A673 (cell line): Measurements from ENCODE around the gene FRMPD1. TPM values are rescaled to one million over a fixed set of nuclear protein-coding genes. Genes with fewer than 3 reads are reported as not detected.

Source experiments
- BruUV-seq: library from RNA; stranded (reverse); fragments of 400-500 nt; replicated peaks from 2 replicates; lab custom pipeline; 2021; lab: Mats Ljungman, UMichigan
- CTCF ChIA-PET: fragments of 300-600 bp; sonication (Branson Sonifier 250); formaldehyde crosslinking; loops from one replicate; lab custom pipeline; 2022; ENCODE audit warnings: antibody characterized with exemption; lab: Charles Lee
- POLR2A ChIA-PET: fragments of 300-600 bp; sonication (Branson Sonifier 250); formaldehyde crosslinking; loops from one replicate; lab custom pipeline; 2022; ENCODE audit warnings: antibody characterized with exemption; ENCODE audit not compliant: low non-redundant PET; lab: Charles Lee
- DNase-seq: peaks from one replicate; pipeline ENCODE4 v3.0.0-alpha.2; 2015; ENCODE audit warnings: low spot score
- H3K27ac ChIP-seq: fragments of 200-600 bp; sonication (generic); 2 replicates; pipeline ENCODE4 v1.5.1; 2016; ENCODE audit warnings: mixed run types, low read depth, mild to moderate bottlenecking, mixed read lengths, antibody characterized with exemption, low read length; ENCODE audit not compliant: poor library complexity, severe bottlenecking
- H3K27me3 ChIP-seq: fragments of 200-600 bp; sonication (generic); replicated peaks from 2 replicates; pipeline ENCODE4 v1.6.1; 2017; ENCODE audit warnings: mixed run types, low read depth, mild to moderate bottlenecking, mixed read lengths, antibody characterized with exemption, low read length; ENCODE audit not compliant: insufficient read depth, poor library complexity
- H3K36me3 ChIP-seq: fragments of 200-600 bp; sonication (generic); 2 replicates; pipeline ENCODE4 v1.6.1; 2016; ENCODE audit warnings: mixed run types, mild to moderate bottlenecking, mixed read lengths, antibody characterized with exemption, low read length; ENCODE audit not compliant: insufficient read depth, poor library complexity, severe bottlenecking
- H3K4me1 ChIP-seq: fragments of 200-600 bp; sonication (generic); 2 replicates; pipeline ENCODE4 v1.6.1; 2017; ENCODE audit warnings: mixed run types, mild to moderate bottlenecking, mixed read lengths, antibody characterized with exemption, low read length; ENCODE audit not compliant: insufficient read depth, poor library complexity, severe bottlenecking
- H3K4me3 ChIP-seq: fragments of 200-600 bp; sonication (generic); 2 replicates; pipeline ENCODE4 v1.5.1; 2016; ENCODE audit warnings: low read depth, mixed run types, mild to moderate bottlenecking, mixed read lengths, low read length; ENCODE audit not compliant: poor library complexity, severe bottlenecking
- H3K9me3 ChIP-seq: fragments of 200-600 bp; sonication (generic); 2 replicates; pipeline ENCODE4 v1.6.1; 2016; ENCODE audit warnings: mixed run types, low read depth, mild to moderate bottlenecking, mixed read lengths, antibody characterized with exemption, low read length; ENCODE audit not compliant: poor library complexity, severe bottlenecking
- CTCF ChIP-seq: fragments of 300-800, 200-600 bp; sonication (generic); conservative IDR thresholded peaks from 2 replicates; pipeline ENCODE4 v1.5.1; 2017; ENCODE audit warnings: low read depth, mild to moderate bottlenecking, antibody characterized with exemption, low read length, moderate library complexity, mixed read lengths
- EZH2 ChIP-seq: fragments of 200-600 bp; sonication (generic); IDR thresholded peaks from 2 replicates; pipeline ENCODE4 v1.6.1; 2017; ENCODE audit warnings: borderline replicate concordance, low read depth, mild to moderate bottlenecking, mixed read lengths, antibody characterized with exemption, low read length; ENCODE audit not compliant: poor library complexity, severe bottlenecking
- intact Hi-C: fragments of 100-400 bp; cut with micrococcal nuclease; formaldehyde crosslinking; loops from one replicate; pipeline ENCODE4 v1.10.0; 2022; ENCODE audit not compliant: unreplicated experiment
- total RNA-seq: library from RNA; stranded (reverse); gene quantifications from 2 replicates; pipeline ENCODE4 v1.2.3, GENCODE V29; 2021

FRMPD1 gene
- total RNA-seq, 1 experiment from 2014 or later, result not detected

GRCh38 chr9:37639109-37639762, 11.5 kb upstream of the FRMPD1 start:
- no peak overlapping the region for H3K4me3 ChIP-seq
- H3K9me3 ChIP-seq, result no peaks in the 10 kb centered on the region
- peaks cover 27% of the 10 kb centered on the region for H3K27me3 ChIP-seq
- CTCF ChIA-PET, result no interaction called here
- intact Hi-C loops, result no loop called here
- BruUV-seq, result no TSS peak
- H3K27ac ChIP-seq, result no peak overlapping the region
- POLR2A ChIA-PET, result no interaction called here
- no peak for DNase-seq
- no peaks in the 10 kb centered on the region for H3K4me1 ChIP-seq
- TF ChIP-seq CTCF (no peak), EZH2 (no peak)
- no peaks in the 10 kb centered on the region for H3K36me3 ChIP-seq

- no peak for TF ChIP-seq CTCF
- TF ChIP-seq EZH2, result no peak
- ChIA-PET CTCF (no interaction called here), POLR2A (no interaction called here)
- no peaks in the 10 kb centered on the region for H3K9me3 ChIP-seq
- no peaks in the 10 kb centered on the region for H3K4me1 ChIP-seq
- no TSS peak for BruUV-seq
- intact Hi-C loops, result no loop called here
- DNase-seq, result no peak
- H3K4me3 ChIP-seq, result no peak overlapping the region
- H3K36me3 ChIP-seq, result no peaks in the 10 kb centered on the region
- H3K27me3 ChIP-seq, result peaks cover 27% of the 10 kb centered on the region
- no peak overlapping the region for H3K27ac ChIP-seq
Observed at GRCh38 chr9:37639841-37640240, 10.9 kb upstream of the FRMPD1 start.

GRCh38 chr9:37640246-37640645, 10.5 kb upstream of the FRMPD1 start:
- no TSS peak for BruUV-seq
- intact Hi-C loops, result no loop called here
- no peak for TF ChIP-seq CTCF
- no peak for TF ChIP-seq EZH2

More at GRCh38 chr9:37640246-37640645, 10.5 kb upstream of the FRMPD1 start:
- Histone ChIP-seq H3K27ac (no peak overlapping the region), H3K27me3 (peaks cover 31% of the 10 kb centered on the region), H3K36me3 (no peaks in the 10 kb centered on the region), H3K4me1 (no peaks in the 10 kb centered on the region), H3K4me3 (no peak overlapping the region), H3K9me3 (no peaks in the 10 kb centered on the region)
- POLR2A ChIA-PET, result no interaction called here
- no peak for DNase-seq
- CTCF ChIA-PET, result no interaction called here
